OCI-LY3 (cell line): ENCODE data around the gene MEOX1.

Experiments used
- CTCF ChIP-seq: fragments of 200-600, 300-600 bp; sonication (generic); IDR thresholded peaks from 2 replicates; pipeline ENCODE4 v1.5.1; 2014; ENCODE audit warnings: antibody characterized with exemption, low read length, low read depth
- EZH2phosphoT487 ChIP-seq: fragments of 200-600 bp; shearing (Covaris generic); IDR thresholded peaks from 2 replicates; pipeline ENCODE4 v1.6.1; 2018; ENCODE audit warnings: antibody characterized with exemption, mixed run types, low read depth

- TF ChIP-seq CTCF (peak; percentile 94), EZH2phosphoT487 (no peak)
Observed at GRCh38 chr17:43694081-43694870, 32.6 kb upstream of the MEOX1 start.
